Uterus (tissue), 4 donors: ENCODE results near the gene ALOX12B. TPM values are rescaled to one million over a fixed set of nuclear protein-coding genes. Genes with fewer than 3 reads are reported as not detected.
"Not testable (repeated sequence)": the region's sequence is repeated elsewhere in the genome, so short reads cannot be mapped to it uniquely, and the experiment has no call there.

ENCODE experiments used
- DNase-seq, 2 donors: peaks; one replicate each; pipeline ENCODE4 v3.0.0-alpha.2; 2019 to 2020
- H3K27ac ChIP-seq, 2 donors: fragments of 200-600 bp; sonication (generic); 1 replicate in 1 of 2; 2 replicates in 1 of 2; pipeline ENCODE4 v1.5.1; 2016 to 2018
- H3K27me3 ChIP-seq, 2 donors: fragments of 200-600 bp; sonication (generic); one replicate each; pipeline ENCODE4 v1.5.1; 2018 to 2019; ENCODE audit warnings: control low read depth in 1 of 2
- H3K36me3 ChIP-seq, 2 donors: fragments of 200-600 bp; sonication (generic); one replicate each; pipeline ENCODE4 v1.5.1; 2019; ENCODE audit warnings: control low read depth in 1 of 2
- H3K4me1 ChIP-seq, 2 donors: fragments of 200-600 bp; sonication (generic); one replicate each; pipeline ENCODE4 v1.5.1; 2018 to 2019; ENCODE audit warnings: control low read depth in 1 of 2
- H3K4me3 ChIP-seq, 2 donors: fragments of 200-600 bp; sonication (generic); 1 replicate in 1 of 2; 2 replicates in 1 of 2; pipeline ENCODE4 v1.5.1; 2018 to 2019; ENCODE audit warnings: mild to moderate bottlenecking in 1 of 2
- H3K9me3 ChIP-seq, 2 donors: fragments of 200-600 bp; sonication (generic); one replicate each; pipeline ENCODE4 v1.5.1; 2019; ENCODE audit warnings: control low read depth in 1 of 2
- POLR2A ChIP-seq, 2 donors: fragments of 450-650 bp; IDR thresholded peaks; one replicate each; pipeline ENCODE4 v1.6.1; 2016; ENCODE audit warnings: antibody characterized with exemption in 2 of 2, mild to moderate bottlenecking in 1 of 2, moderate library complexity in 1 of 2
- intact Hi-C: fragments of 100-400 bp; cut with DNase I; formaldehyde crosslinking; loops from one replicate; pipeline ENCODE4 v1.15.1; 2023; ENCODE audit warnings: low total_unique reads
- total RNA-seq, 4 donors: library from RNA; depleted of rRNA in 3 of 4; stranded (reverse); fragments of >200 nt in 3 of 4; gene quantifications; one replicate each; pipeline versions ENCODE4 v1.1.0 to v1.2.4, GENCODE V29; 2014 to 2023
- TF ChIP-seq, protein P1 (sequence below), 4 experiments: fragments of 200-600 bp in 2 of 4; fragments of 450-650 bp in 2 of 4; sonication (generic) in 2 of 4; IDR thresholded peaks; one replicate each; pipeline ENCODE4 v1.5.1; 2016 to 2019; ENCODE audit warnings: antibody characterized with exemption in 4 of 4, mild to moderate bottlenecking in 2 of 4, moderate library complexity in 1 of 4
- donor health status: DM: yes; HTN: yes; CAD: no.

ALOX12B gene
- total RNA-seq, 4 donors from 2014 or later = not detected

DNA sequence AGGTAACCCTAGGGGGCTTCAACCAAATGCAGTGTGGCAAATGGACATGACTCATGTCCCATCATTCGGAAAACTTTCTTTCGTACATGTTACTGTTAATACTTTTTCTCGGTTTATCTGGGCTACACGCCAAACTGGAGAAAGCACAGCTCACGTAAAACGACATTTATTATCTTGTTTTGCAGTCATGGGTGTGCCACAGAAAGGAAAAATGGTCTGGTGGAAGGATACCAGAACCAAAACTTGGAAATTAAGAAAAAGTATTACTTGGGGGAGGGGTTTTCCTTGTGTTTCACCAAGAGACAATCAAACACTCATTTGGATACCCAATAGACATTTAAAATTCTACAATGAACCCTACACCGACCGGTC lies 25.1 kb downstream of the ALOX12B start:
- Histone ChIP-seq H3K27ac (no peak overlapping the region), H3K9me3 (no peaks in the 10 kb centered on the region), H3K4me1 (no peaks in the 10 kb centered on the region), H3K4me3 (no peak overlapping the region), H3K36me3 (no peaks in the 10 kb centered on the region), H3K27me3 (peaks cover 9 to 48% of the 10 kb centered on the region in 2 donors)
- intact Hi-C loops = no loop called here
- TF ChIP-seq, protein P1, sequence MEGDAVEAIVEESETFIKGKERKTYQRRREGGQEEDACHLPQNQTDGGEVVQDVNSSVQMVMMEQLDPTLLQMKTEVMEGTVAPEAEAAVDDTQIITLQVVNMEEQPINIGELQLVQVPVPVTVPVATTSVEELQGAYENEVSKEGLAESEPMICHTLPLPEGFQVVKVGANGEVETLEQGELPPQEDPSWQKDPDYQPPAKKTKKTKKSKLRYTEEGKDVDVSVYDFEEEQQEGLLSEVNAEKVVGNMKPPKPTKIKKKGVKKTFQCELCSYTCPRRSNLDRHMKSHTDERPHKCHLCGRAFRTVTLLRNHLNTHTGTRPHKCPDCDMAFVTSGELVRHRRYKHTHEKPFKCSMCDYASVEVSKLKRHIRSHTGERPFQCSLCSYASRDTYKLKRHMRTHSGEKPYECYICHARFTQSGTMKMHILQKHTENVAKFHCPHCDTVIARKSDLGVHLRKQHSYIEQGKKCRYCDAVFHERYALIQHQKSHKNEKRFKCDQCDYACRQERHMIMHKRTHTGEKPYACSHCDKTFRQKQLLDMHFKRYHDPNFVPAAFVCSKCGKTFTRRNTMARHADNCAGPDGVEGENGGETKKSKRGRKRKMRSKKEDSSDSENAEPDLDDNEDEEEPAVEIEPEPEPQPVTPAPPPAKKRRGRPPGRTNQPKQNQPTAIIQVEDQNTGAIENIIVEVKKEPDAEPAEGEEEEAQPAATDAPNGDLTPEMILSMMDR (IDR thresholded peaks at IDR 0.05) = no peak
- no peak for DNase-seq

GRCh38 chr17:8061851-8062250 lies 25.7 kb downstream of the ALOX12B start:
- H3K4me3 ChIP-seq, H3K27ac ChIP-seq, intact Hi-C loops, H3K9me3 ChIP-seq, DNase-seq, H3K36me3 ChIP-seq, H3K4me1 ChIP-seq: not testable (repeated sequence)
- H3K27me3 ChIP-seq = peaks cover 9 to 48% of the 10 kb centered on the region in 2 donors

DNA sequence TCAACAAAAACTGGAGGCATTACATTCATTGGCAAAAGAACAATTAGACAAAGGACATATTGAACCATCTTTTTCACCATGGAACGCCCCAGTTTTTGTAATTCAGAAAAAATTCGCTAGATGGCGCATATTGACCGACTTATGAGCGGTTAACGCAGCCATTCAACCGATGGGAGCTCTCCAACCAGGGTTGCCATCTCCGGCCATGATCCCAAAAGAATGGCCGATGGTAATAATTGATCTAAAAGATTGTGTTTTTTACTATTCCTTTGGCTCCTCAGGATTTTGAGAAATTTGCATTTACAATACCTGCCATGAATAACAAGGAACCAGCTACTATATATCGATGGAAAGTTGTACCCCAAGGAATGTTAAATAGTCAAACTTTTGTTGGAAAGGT lies 27.2 kb downstream of the ALOX12B start:
- H3K27me3 ChIP-seq = peaks cover 9 to 48% of the 10 kb centered on the region in 2 donors
- intact Hi-C loops = no loop called here

GRCh38 chr17:8059131-8059530 lies 28.4 kb downstream of the ALOX12B start:
- intact Hi-C loops = no loop called here
- DNase-seq = no peak

More for the DNA sequence above, 27.2 kb downstream of the ALOX12B start:
- H3K4me3 ChIP-seq = no peak overlapping the region
- H3K27ac ChIP-seq = no peak overlapping the region
- TF ChIP-seq, protein P1 (IDR thresholded peaks at IDR 0.05) = peak; percentile 55 to 83 (median 74)
- no peak for TF ChIP-seq POLR2A (IDR thresholded peaks at IDR 0.05)
- H3K9me3 ChIP-seq = no peaks in the 10 kb centered on the region
- no peaks in the 10 kb centered on the region for H3K36me3 ChIP-seq
- peak; percentile 40 to 48 for DNase-seq
- no peaks in the 10 kb centered on the region for H3K4me1 ChIP-seq

DNA sequence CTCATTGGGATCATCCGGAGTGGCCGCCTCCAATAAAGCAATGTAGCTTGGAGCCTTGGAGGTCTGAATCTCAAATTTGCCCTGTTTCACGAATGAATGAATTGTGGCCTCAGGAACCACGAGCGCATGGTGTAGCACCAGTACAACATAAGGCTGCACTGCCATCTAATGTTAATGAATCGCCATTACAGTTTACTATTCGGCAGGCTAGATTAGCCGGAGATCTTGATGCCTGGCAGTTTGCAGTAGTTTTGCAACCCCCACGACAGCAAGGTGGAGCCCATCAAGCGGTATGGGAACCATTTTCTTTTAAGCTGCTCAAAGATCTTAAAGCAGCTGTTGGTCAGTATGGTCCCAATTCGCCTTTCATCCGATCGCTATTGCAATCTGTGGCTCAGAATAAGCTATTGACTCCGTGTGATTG lies 29.8 kb downstream of the ALOX12B start:
- H3K9me3 ChIP-seq = no peaks in the 10 kb centered on the region
- H3K36me3 ChIP-seq = no peaks in the 10 kb centered on the region
- intact Hi-C loops = no loop called here
- H3K27me3 ChIP-seq = peaks cover 4 to 38% of the 10 kb centered on the region in 2 donors
- peak in 1 of 2 donors; percentile 44 for DNase-seq
- TF ChIP-seq, protein P1 (IDR thresholded peaks at IDR 0.05) = peak; percentile 67 to 92 (median 80)
- TF ChIP-seq POLR2A (IDR thresholded peaks at IDR 0.05) = no peak
- H3K27ac ChIP-seq = no peak overlapping the region
- no peak overlapping the region for H3K4me3 ChIP-seq
- H3K4me1 ChIP-seq = no peaks in the 10 kb centered on the region

More at GRCh38 chr17:8059131-8059530, 28.4 kb downstream of the ALOX12B start:
- no peak overlapping the region for H3K27ac ChIP-seq
- no peaks in the 10 kb centered on the region for H3K36me3 ChIP-seq
- no peak for TF ChIP-seq POLR2A (IDR thresholded peaks at IDR 0.05)
- TF ChIP-seq, protein P1 (IDR thresholded peaks at IDR 0.05) = no peak
- no peak overlapping the region for H3K4me3 ChIP-seq
- H3K9me3 ChIP-seq = no peaks in the 10 kb centered on the region
- H3K27me3 ChIP-seq = peaks cover 9 to 48% of the 10 kb centered on the region in 2 donors
- H3K4me1 ChIP-seq = no peaks in the 10 kb centered on the region
